IMR-90 (cell line): Measurements from ENCODE around the gene MTMR1. TPM values are rescaled to one million over a fixed set of nuclear protein-coding genes. Genes with fewer than 3 reads are reported as not detected.

Experiments used
- ATAC-seq: fragments of 200-7000 bp; cut with Tn5 transposase; 2 replicates; pipeline ENCODE4 v1.9.1; 2020; ENCODE audit warnings: low read depth, mild to moderate bottlenecking, moderate library complexity
- BruUV-seq: library from RNA; stranded (reverse); fragments of 400-500 nt; replicated peaks from 2 replicates; lab custom pipeline; 2021; lab: Mats Ljungman, UMichigan
- CTCF ChIA-PET: fragments of 300-600 bp; formaldehyde crosslinking; extraction: SDS; loops from one replicate; lab custom pipeline; 2021; ENCODE audit warnings: antibody characterized with exemption; lab: Yijun Ruan, JAX
- POLR2A ChIA-PET: fragments of 300-600 bp; sonication (Branson Sonifier 250); formaldehyde crosslinking; loops from one replicate; lab custom pipeline; 2022; ENCODE audit warnings: antibody characterized with exemption; ENCODE audit not compliant: unreplicated experiment; lab: Charles Lee
- DNase-seq: peaks from one replicate; pipeline ENCODE4 v3.0.0; 2013
- H2AFZ ChIP-seq: replicated peaks from 2 replicates; pipeline ENCODE3; 2013; ENCODE audit warnings: low read length, mild to moderate bottlenecking; ENCODE audit not compliant: poor library complexity
- H2AK5ac ChIP-seq: 2 replicates; pipeline ENCODE4 v1.6.1; 2013; ENCODE audit warnings: low read depth, low read length, inconsistent platforms
- H2AK9ac ChIP-seq: replicated peaks from 2 replicates; pipeline ENCODE3; 2013; ENCODE audit warnings: mild to moderate bottlenecking, low read depth, low read length, moderate library complexity; ENCODE audit not compliant: poor library complexity
- H2BK120ac ChIP-seq: 2 replicates; pipeline ENCODE4 v1.6.1; 2013; ENCODE audit warnings: low read depth, low read length, inconsistent platforms
- H2BK15ac ChIP-seq: 3 replicates; pipeline ENCODE4 v1.6.1; 2013; ENCODE audit warnings: low read depth, low read length, inconsistent platforms
- H2BK20ac ChIP-seq: 2 replicates; pipeline ENCODE4 v1.6.1; 2013; ENCODE audit warnings: low read depth, mild to moderate bottlenecking, inconsistent platforms, low read length, moderate library complexity
- H2BK5ac ChIP-seq: 2 replicates; pipeline ENCODE4 v1.6.1; 2013; ENCODE audit warnings: mild to moderate bottlenecking, low read depth, low read length, inconsistent platforms; ENCODE audit not compliant: poor library complexity, severe bottlenecking
- H3K14ac ChIP-seq: replicated peaks from 2 replicates; pipeline ENCODE4 v1.6.1; 2013; ENCODE audit warnings: low read depth, low read length, inconsistent platforms
- H3K18ac ChIP-seq: 2 replicates; pipeline ENCODE4 v1.6.1; 2013; ENCODE audit warnings: low read depth, low read length, control low read depth
- H3K23ac ChIP-seq: 2 replicates; pipeline ENCODE4 v1.6.1; 2013; ENCODE audit warnings: low read depth, low read length, inconsistent platforms
- H3K27ac ChIP-seq: 2 replicates; pipeline ENCODE4 v1.5.1; 2013; ENCODE audit warnings: mild to moderate bottlenecking, control low read depth, low read length; ENCODE audit not compliant: insufficient read depth
- H3K27me3 ChIP-seq: 2 replicates; pipeline ENCODE4 v1.6.1; 2013; ENCODE audit warnings: low read length; ENCODE audit not compliant: control insufficient read depth, insufficient read depth
- H3K36me3 ChIP-seq: 2 replicates; pipeline ENCODE4 v1.6.1; 2013; ENCODE audit warnings: low read length, mixed read lengths; ENCODE audit not compliant: control insufficient read depth, insufficient read depth
- H3K4ac ChIP-seq: 2 replicates; pipeline ENCODE4 v1.6.1; 2013; ENCODE audit warnings: low read depth, low read length, inconsistent platforms
- H3K4me1 ChIP-seq: 2 replicates; pipeline ENCODE4 v1.6.1; 2013; ENCODE audit warnings: low read length, mixed read lengths; ENCODE audit not compliant: control insufficient read depth, insufficient read depth
- H3K4me2 ChIP-seq: 2 replicates; pipeline ENCODE4 v1.6.1; 2013; ENCODE audit warnings: low read depth, mild to moderate bottlenecking, control low read depth, low read length, moderate library complexity
- H3K4me3 ChIP-seq: 2 replicates; pipeline ENCODE4 v1.5.1; 2013; ENCODE audit warnings: low read depth, mild to moderate bottlenecking, control low read depth, low read length, moderate library complexity; ENCODE audit not compliant: insufficient read depth
- H3K56ac ChIP-seq: 2 replicates; pipeline ENCODE4 v1.6.1; 2013; ENCODE audit warnings: low read length, inconsistent platforms; ENCODE audit not compliant: insufficient read depth; ENCODE audit errors: extremely low read depth
- H3K79me1 ChIP-seq, 2 experiments: 2 replicates each; pipeline ENCODE4 v1.6.1; 2013; ENCODE audit warnings: low read length in 2 of 2, inconsistent platforms in 1 of 2, low read depth in 1 of 2
- H3K9ac ChIP-seq: 2 replicates; pipeline ENCODE4 v1.6.1; 2013; ENCODE audit warnings: low read depth, low read length, control low read depth
- H3K9me1 ChIP-seq: 2 replicates; pipeline ENCODE4 v1.6.1; 2013; ENCODE audit warnings: low read length, inconsistent platforms; ENCODE audit not compliant: insufficient read depth
- H3K9me3 ChIP-seq: 2 replicates; pipeline ENCODE4 v1.6.1; 2013; ENCODE audit warnings: low read length; ENCODE audit not compliant: control insufficient read depth, insufficient read depth
- H4K20me1 ChIP-seq: 2 replicates; pipeline ENCODE4 v1.6.1; 2013; ENCODE audit warnings: low read length, inconsistent platforms; ENCODE audit not compliant: insufficient read depth
- H4K5ac ChIP-seq: 2 replicates; pipeline ENCODE4 v1.6.1; 2013; ENCODE audit warnings: mild to moderate bottlenecking, low read depth, low read length, control low read depth
- H4K8ac ChIP-seq, 2 experiments: 2 replicates each; pipeline ENCODE4 v1.6.1; 2013; ENCODE audit warnings: low read depth in 2 of 2, low read length in 2 of 2, control low read depth in 1 of 2, inconsistent platforms in 1 of 2
- H4K91ac ChIP-seq: 2 replicates; pipeline ENCODE4 v1.6.1; 2013; ENCODE audit warnings: low read depth, low read length, inconsistent platforms; ENCODE audit not compliant: insufficient read depth
- BHLHE40 ChIP-seq: fragments of 150-350 bp; IDR thresholded peaks from 2 replicates; pipeline ENCODE4 v1.6.1; 2016; ENCODE audit warnings: mild to moderate bottlenecking, low read depth, low read length
- CEBPB ChIP-seq: IDR thresholded peaks from 2 replicates; pipeline ENCODE4 v1.6.1; 2012; ENCODE audit warnings: low read depth, low read length, improper control_type of control experiment
- CTCF ChIP-seq: conservative IDR thresholded peaks from 2 replicates; pipeline ENCODE4 v1.5.1; 2012; ENCODE audit warnings: mild to moderate bottlenecking, low read depth, low read length, improper control_type of control experiment
- FOS ChIP-seq: fragments of 150-350 bp; IDR thresholded peaks from 2 replicates; pipeline ENCODE4 v1.6.1; 2016; ENCODE audit warnings: low read depth, low read length
- MAFK ChIP-seq: IDR thresholded peaks from 2 replicates; pipeline ENCODE4 v1.6.1; 2012; ENCODE audit warnings: low read depth, low read length, improper control_type of control experiment
- MXI1 ChIP-seq: IDR thresholded peaks from 2 replicates; pipeline ENCODE4 v1.6.1; 2012; ENCODE audit warnings: low read depth, mild to moderate bottlenecking, low read length, moderate library complexity, borderline replicate concordance
- POLR2A ChIP-seq: IDR thresholded peaks from 2 replicates; pipeline ENCODE4 v1.6.1; 2012; ENCODE audit warnings: mild to moderate bottlenecking, low read depth, low read length
- RAD21 ChIP-seq: IDR thresholded peaks from 2 replicates; pipeline ENCODE4 v1.6.1; 2012; ENCODE audit warnings: low read length, improper control_type of control experiment
- RCOR1 ChIP-seq: IDR thresholded peaks from 2 replicates; pipeline ENCODE4 v1.6.1; 2012; ENCODE audit warnings: mild to moderate bottlenecking, low read length, improper control_type of control experiment; ENCODE audit not compliant: insufficient replicate concordance
- SMC3 ChIP-seq: fragments of 150-350 bp; IDR thresholded peaks from 2 replicates; pipeline ENCODE4 v1.6.1; 2016; ENCODE audit warnings: low read depth, mild to moderate bottlenecking, antibody characterized with exemption, low read length, moderate library complexity
- USF2 ChIP-seq: fragments of 150-350 bp; IDR thresholded peaks from 2 replicates; pipeline ENCODE4 v1.6.1; 2017; ENCODE audit warnings: mild to moderate bottlenecking, antibody characterized with exemption, low read length, low read depth
- WGBS, 2 experiments: methylation state at CpG; one replicate each; pipeline versions ENCODE4 v1.1.5 to v1.1.7; 2013; ENCODE audit warnings: missing lambda C conversion rate in 2 of 2; ENCODE audit not compliant: insufficient read length in 1 of 2; ENCODE audit errors: extremely low coverage in 2 of 2; 5-methylcytosine and 5-hydroxymethylcytosine counted together
- dilution Hi-C: fragments of 300-500 bp; cut with HindIII; formaldehyde crosslinking; loops from one replicate; pipeline ENCODE4 v1.14.3; 2018; ENCODE audit warnings: low sequenced_read_pairs; ENCODE audit not compliant: unreplicated experiment
- in situ Hi-C: fragments of 300-500 bp; cut with MboI; formaldehyde crosslinking; loops from 3 replicates; pipeline ENCODE4 v1.14.3; 2019; ENCODE audit warnings: low sequenced_read_pairs, inconsistent platforms, mixed read lengths
- intact Hi-C: fragments of 100-400 bp; cut with micrococcal nuclease; formaldehyde crosslinking; loops from 2 replicates; pipeline ENCODE4 v1.10.0; 2022
- polyA plus RNA-seq, 3 experiments: library from polyadenylated mRNA; depleted of rRNA; stranded (reverse); fragments of >200 nt; gene quantifications; 2 replicates each; pipeline ENCODE4 v1.2.3, GENCODE V29; 2012; ENCODE audit warnings: low replicate concordance in 1 of 3
- total RNA-seq: library from RNA; depleted of rRNA; stranded (reverse); fragments of >200 nt; gene quantifications from 2 replicates; pipeline ENCODE4 v1.2.3, GENCODE V29; 2012

MTMR1 gene
- total and polyA plus RNA-seq, 2 of the 4 experiments (the other 2 are of a cell fraction), result 19.0 to 28.8 TPM

DNA sequence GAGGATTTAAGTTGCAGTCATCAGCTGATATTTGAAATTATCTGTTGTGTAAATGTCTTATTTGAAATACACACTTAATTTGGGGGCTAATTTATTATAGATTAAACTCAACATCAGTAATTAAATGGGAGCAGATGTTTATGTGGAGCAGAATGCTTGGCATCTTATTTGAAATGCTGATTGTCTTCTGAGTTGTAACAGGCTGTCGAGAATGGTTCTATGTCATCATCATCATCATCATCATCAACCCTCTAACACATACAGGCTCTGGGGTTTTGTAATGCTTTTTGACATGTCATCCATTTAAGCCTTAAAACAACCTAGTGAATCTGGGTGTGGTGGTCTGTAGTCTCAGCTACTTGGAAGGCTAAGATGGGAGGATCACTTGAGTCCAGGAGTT is 8.2 kb downstream of the MTMR1 start:
- DNase-seq, result no peak

More for the DNA sequence above, 8.2 kb downstream of the MTMR1 start:
- in situ Hi-C loops (loop anchor here (25.0 kb wide), 2 partner anchors 339 to 739 kb away; partner anchors contain the start of gene MAMLD1), dilution Hi-C loops (no loop called here), intact Hi-C loops (no loop called here)
- H2BK15ac ChIP-seq, result no peak overlapping the region
- no peak overlapping the region for H3K4me3 ChIP-seq
- H3K27ac ChIP-seq, result no peak overlapping the region
- POLR2A ChIA-PET, result no interaction called here
- ATAC-seq, result no peak
- no peaks in the 10 kb centered on the region for H4K20me1 ChIP-seq
- H4K91ac ChIP-seq, result no peak overlapping the region
- no peak overlapping the region for H2BK20ac ChIP-seq
- H3K27me3 ChIP-seq, result no peaks in the 10 kb centered on the region
- no peak overlapping the region for H3K4me2 ChIP-seq
- WGBS, 2 experiments, result no CpG with 5 or more reads among the region's 1 CpG
- no peak overlapping the region for H3K56ac ChIP-seq
- H3K18ac ChIP-seq, result no peak overlapping the region
- H2AK9ac ChIP-seq, result no peak overlapping the region
- peaks cover 4% of the 10 kb centered on the region; the same call in 1 of the 2 replicates for H3K4me1 ChIP-seq
- peaks cover 3 to 11% of the 10 kb centered on the region in 2 experiments; a peak in 3 of 4 replicates for H3K79me1 ChIP-seq
- no TSS peak for BruUV-seq
- H4K8ac ChIP-seq, result no peak overlapping the region
- no peak overlapping the region for H3K9ac ChIP-seq
- no peak overlapping the region for H3K23ac ChIP-seq
- peaks cover 2% of the 10 kb centered on the region; the same call in 1 of the 2 replicates for H3K36me3 ChIP-seq
- no peak overlapping the region for H4K5ac ChIP-seq
- H2AFZ ChIP-seq, result no peak overlapping the region
- no peak overlapping the region for H3K4ac ChIP-seq
- no peak overlapping the region for H3K14ac ChIP-seq
- H3K9me3 ChIP-seq, result no peaks in the 10 kb centered on the region
- H3K9me1 ChIP-seq, result no peaks in the 10 kb centered on the region
- H2BK120ac ChIP-seq, result no peak overlapping the region
- H2BK5ac ChIP-seq, result no peak overlapping the region
- H2AK5ac ChIP-seq, result no peak overlapping the region
- CTCF ChIA-PET, result no interaction called here
- TF ChIP-seq SMC3 (no peak), POLR2A (no peak), BHLHE40 (no peak), CEBPB (no peak), RCOR1 (no peak), MXI1 (no peak), FOS (no peak), USF2 (no peak), RAD21 (no peak), CTCF (no peak), MAFK (no peak)
